Activated T-cell treated with anti-CD3 and anti-CD28 coated beads, Interleukin-2, amount 50 U/mL, for 1 hour (primary cell): ENCODE results near the gene ITPKA.
A peak's percentile ranks its signal among the peaks of the same experiment; 100 is the strongest.

Source experiments
- DNase-seq: peaks from one replicate; pipeline ENCODE4 v3.0.0-alpha.2; 2020

ITPKA gene

GRCh38 chr15:41491889-41492288 is 1.8 kb upstream of the ITPKA start:
- DNase-seq = no peak

GRCh38 chr15:41492597-41493204 is 973 bp upstream of the ITPKA start:
- no peak for DNase-seq

GRCh38 chr15:41493902-41494189 is 172 bp downstream of the ITPKA start:
- no peak for DNase-seq

- DNase-seq = peak; percentile 64
Observed at GRCh38 chr15:41494190-41494921, 682 bp downstream of the ITPKA start.

- peak; percentile 57 for DNase-seq
Observed at GRCh38 chr15:41494922-41495735, 1.5 kb downstream of the ITPKA start.

GRCh38 chr15:41495736-41496599 is 2.3 kb downstream of the ITPKA start:
- DNase-seq = no peak

DNA sequence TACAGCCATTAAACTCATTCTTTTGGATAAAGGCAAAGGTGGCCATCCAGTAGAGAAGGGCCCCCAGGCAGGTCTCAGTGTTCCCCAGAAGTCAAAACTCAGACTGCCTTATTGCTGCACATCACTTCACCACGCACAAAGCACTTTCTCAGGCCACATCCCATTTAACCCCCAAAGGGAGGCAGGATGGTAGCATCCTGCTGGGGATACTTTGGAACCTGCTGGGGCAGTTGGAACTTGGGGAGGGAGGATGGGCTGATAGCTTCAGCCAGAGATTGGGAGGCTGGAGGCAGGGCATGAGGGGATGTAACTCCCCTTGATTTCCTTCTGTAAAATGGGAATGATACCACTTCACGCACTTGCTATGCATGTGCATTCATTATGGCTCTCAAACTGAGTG is 5.0 kb downstream of the ITPKA start:
- DNase-seq = no peak

DNA sequence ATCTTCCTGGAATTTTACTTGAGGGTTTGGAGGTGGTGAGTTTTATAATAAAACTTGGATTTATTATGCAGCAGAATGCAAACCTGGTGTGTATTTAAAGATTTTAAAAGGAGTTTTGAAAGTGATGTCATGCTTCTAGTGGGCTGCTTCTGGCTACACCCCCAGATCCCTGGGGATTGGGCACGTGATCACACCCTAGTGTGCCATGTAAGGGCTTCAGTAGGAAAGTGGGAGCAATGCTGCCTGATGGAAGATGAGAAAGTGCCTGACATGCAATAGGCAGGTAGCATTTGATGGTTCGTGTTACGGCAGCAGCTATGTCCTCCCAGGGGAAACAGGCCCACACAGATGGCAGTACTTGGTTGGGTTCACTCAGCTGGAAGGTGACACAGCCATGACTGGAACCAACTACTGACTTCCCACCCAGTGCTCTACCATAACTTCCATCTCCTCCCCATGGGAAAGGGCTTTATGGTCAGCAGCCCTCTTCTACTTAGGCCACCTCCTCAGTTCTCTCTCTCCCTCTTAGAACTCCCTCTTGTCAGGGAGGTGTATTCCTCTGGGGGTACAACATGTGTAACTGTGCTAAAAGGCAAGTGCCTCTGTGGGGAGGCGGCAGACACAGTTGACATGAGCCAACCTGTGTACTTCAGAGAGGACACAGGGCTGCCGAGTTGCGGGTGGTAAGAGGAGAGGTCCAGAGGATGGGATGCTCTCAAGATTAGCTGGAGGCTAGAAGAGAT is 5.6 kb downstream of the ITPKA start:
- no peak for DNase-seq

- DNase-seq = peak; percentile 58
Observed at GRCh38 chr15:41501191-41501917, 7.7 kb downstream of the ITPKA start.

GRCh38 chr15:41501931-41502794 is 8.5 kb downstream of the ITPKA start:
- peak; percentile 51 for DNase-seq

DNA sequence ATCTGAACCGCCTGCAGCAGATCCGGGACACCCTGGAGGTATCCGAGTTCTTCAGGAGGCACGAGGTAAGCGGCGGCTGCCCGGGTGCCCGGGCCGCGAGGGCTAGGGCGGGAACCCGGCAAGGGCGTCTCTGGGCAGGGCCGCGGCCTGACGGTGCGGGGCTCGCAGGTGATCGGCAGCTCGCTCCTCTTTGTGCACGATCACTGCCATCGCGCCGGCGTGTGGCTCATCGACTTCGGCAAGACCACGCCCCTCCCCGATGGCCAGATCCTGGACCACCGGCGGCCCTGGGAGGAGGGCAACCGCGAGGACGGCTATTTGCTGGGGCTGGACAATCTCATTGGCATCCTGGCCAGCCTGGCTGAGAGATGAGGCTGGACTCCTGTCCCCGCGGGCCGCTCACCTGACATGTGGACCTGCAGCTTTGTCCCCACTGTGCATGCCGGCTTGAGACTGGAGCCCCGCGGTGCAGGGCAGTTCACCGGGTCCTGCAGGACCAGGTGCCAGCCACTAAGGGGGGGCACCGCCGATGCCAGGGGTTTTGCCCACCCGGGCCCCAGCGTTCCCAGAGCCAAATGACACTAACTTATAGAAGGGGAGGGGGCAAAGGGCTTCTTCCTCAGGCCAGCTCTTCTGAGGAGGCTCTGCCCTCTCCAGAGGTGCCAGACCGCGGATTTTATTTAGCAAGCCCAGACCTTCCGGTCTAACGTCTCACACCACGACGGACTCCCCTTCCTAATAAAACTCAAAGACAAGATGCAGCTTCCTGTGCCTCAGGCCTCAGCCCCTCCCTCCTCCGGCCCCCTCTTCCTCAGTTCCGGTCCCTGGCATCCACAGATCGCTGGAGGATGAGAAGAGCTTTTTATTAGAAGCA is 9.4 kb downstream of the ITPKA start:
- DNase-seq = no peak

- no peak for DNase-seq
Observed at GRCh38 chr15:41503669-41504010, 10.0 kb downstream of the ITPKA start.

DNA sequence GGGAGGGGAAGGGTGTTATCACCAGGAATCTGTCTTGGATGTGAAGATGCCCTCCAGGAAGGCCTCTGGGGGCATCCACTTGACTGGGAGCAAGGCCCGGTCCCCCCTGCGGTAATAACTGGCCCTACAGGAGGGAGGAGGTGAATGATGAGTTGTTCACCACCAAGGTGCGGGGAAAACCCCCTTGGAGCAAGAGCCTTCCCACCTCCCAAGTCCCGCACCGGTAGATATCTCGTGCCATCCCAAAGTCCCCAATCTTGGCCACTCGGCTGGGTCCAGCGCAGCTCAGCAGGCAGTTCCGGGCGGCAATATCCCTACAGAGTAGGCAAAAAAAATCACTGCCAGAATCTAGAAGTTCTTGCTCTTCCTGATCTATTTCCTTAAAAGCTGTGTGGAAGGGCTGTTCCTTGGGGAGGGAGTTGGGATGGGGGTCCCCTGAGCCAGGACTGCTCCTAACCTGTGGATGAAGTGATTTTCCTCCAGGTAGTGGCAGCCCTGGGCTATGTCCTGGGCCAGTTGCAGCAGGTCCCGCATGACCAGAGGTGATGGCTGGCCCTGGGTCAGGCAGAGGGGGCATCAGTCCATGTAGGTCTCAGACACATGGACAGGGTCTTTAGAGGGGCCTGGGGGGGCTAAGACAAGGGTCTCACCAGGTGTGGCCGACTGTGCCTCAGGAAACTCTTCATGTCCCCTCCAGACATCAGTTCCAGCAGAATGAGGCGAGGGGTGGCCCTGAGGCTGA is 11.2 kb downstream of the ITPKA start:
- DNase-seq = no peak

- DNase-seq = no peak
Observed at GRCh38 chr15:41505776-41506175, 12.1 kb downstream of the ITPKA start.

GRCh38 chr15:41506796-41507341 is 13.2 kb downstream of the ITPKA start:
- no peak for DNase-seq

DNA sequence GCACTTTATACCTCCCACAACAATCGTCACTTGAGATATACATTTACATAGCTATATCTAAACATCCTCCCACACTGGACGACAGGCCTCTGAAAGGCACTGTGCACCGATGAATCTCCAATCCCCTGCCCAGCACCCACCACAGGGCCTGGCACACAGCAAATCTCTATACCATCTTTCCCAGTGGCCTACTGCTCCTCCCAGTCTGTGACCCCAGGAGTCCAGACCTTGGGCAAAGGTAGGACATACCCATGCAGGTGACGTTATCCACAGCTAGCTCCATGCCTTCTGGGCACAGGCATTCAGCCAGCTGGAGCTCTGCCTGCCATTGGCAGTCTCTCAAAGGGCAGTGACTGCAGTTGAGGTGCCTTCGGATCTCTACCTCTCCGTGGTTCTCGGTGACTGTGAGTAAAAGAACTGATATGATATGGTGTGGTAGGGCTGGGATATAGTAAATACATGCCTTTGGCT is 14.2 kb downstream of the ITPKA start:
- no peak for DNase-seq

DNA sequence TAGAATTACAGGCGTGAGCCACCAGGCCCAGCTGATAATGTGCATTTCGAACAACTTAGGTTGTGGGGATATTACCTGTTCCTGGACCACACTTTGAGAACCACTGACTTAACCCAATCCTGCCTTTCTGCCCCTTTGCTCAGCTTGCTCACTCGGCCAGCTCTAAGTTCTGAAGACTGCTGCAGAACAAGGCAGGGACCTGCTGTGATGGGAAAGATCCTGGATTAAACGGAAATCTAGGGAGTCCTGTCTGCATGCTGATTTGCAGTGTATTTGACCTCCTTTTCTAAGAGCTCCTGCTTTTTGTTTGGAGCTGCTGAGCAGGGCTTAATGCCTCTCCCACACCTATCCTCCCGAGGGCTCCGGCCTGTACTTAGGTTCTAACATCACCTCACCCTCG is 17.1 kb downstream of the ITPKA start:
- no peak for DNase-seq

DNA sequence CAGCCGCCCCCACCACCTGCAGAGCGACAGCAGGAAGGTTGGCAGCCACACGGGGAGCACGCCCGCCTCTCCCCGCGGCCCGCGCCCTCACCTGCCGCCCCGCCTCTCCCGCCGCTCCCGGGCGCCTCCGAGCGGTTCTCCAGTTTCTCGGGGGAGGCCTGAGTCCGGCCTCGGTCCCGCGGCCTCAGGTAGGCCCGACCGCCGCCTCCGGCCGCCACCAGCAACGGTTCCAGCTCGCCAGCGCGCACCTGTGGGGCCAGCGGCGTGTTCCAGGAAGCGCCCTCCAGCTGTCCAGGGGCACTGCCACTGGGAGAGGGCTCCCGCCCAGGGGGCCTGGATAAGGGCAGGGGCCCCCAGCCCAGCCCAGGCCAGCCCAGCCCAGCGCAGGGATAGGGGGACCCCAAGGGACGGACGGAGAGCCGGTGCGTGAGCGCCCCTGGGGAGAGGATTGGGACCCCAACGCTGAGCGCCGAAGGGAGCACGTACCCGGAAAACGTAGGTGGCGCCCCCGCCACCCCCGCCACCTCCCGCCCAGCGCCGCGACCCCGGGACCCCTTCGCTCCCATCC is 17.7 kb downstream of the ITPKA start:
- no peak for DNase-seq
